Neural cell (in vitro differentiated cells): ENCODE results near the gene NR2E1.

Experiments used
- CTCF ChIP-seq: fragments of 450-650 bp; IDR thresholded peaks from 2 replicates; pipeline ENCODE4 v1.5.1; 2014; ENCODE audit warnings: antibody characterized with exemption, mild to moderate bottlenecking, moderate library complexity; ENCODE audit not compliant: poor library complexity, severe bottlenecking
- EP300 ChIP-seq: fragments of 450-650 bp; conservative IDR thresholded peaks from 2 replicates; pipeline ENCODE4 v1.6.1; 2014; ENCODE audit warnings: antibody characterized with exemption, mild to moderate bottlenecking, moderate library complexity; ENCODE audit not compliant: poor library complexity, severe bottlenecking
- EZH2 ChIP-seq: fragments of 200-600, 300-800 bp; shearing (Covaris generic), sonication (generic); IDR thresholded peaks from 2 replicates; pipeline ENCODE4 v1.6.1; 2014; ENCODE audit warnings: antibody characterized with exemption, low read length, borderline replicate concordance, mild to moderate bottlenecking; ENCODE audit not compliant: insufficient read depth, poor library complexity, severe bottlenecking
- POLR2AphosphoS5 ChIP-seq: IDR thresholded peaks from 2 replicates; pipeline ENCODE4 v1.6.1; 2012
- RAD21 ChIP-seq: fragments of 450-650 bp; conservative IDR thresholded peaks from 2 replicates; pipeline ENCODE4 v1.6.1; 2014; ENCODE audit warnings: antibody characterized with exemption, mild to moderate bottlenecking, moderate library complexity
- REST ChIP-seq: IDR thresholded peaks from 2 replicates; pipeline ENCODE4 v1.6.1; 2012; ENCODE audit warnings: borderline replicate concordance
- SMC3 ChIP-seq: fragments of 450-650 bp; conservative IDR thresholded peaks from 2 replicates; pipeline ENCODE4 v1.6.1; 2014; ENCODE audit warnings: antibody characterized with exemption, mild to moderate bottlenecking, moderate library complexity; ENCODE audit not compliant: poor library complexity
- TAF1 ChIP-seq: IDR thresholded peaks from 2 replicates; pipeline ENCODE4 v1.6.1; 2012; ENCODE audit warnings: low read depth

GRCh38 chr6:108187519-108187918 is 21.7 kb downstream of the NR2E1 start:
- TF ChIP-seq CTCF (no peak), EZH2 (no peak), POLR2AphosphoS5 (no peak), SMC3 (no peak), RAD21 (no peak), TAF1 (no peak), EP300 (no peak), REST (no peak)
